Hepatic stellate cell (primary cell): Measurements from ENCODE around the gene SETD4.

ENCODE experiments used
- DNase-seq: peaks from one replicate; pipeline ENCODE4 v3.0.0; 2011; ENCODE audit warnings: low spot score

The SETD4 gene

GRCh38 chr21:36008505-36008904 lies 51.8 kb downstream of the SETD4 start:
- DNase-seq: no peak

DNA sequence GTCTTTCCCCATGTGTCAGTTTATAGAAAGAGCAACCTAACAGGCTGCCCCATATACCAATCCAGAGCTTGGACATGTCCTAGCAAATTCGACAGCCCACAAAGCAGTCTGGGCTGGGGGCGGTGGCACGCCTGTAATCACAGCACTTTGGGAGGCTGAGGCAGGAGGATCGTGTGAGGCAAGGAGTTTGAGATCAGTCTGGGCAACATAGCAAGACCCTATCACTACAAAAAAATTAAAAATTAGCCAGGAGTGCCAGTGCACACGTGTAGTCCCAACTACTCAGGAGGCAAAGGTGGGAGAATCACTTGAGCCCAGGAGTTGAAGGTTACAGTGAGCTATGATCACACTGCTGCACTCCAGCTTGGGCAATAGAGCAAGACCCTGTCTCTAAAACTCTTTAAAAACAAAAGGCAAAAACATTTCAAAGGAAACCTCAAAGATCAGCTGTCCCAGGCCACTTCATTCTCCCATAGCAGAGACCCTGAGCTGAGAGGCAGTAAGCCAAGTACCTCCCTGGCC lies 54.4 kb downstream of the SETD4 start:
- no peak for DNase-seq

DNA sequence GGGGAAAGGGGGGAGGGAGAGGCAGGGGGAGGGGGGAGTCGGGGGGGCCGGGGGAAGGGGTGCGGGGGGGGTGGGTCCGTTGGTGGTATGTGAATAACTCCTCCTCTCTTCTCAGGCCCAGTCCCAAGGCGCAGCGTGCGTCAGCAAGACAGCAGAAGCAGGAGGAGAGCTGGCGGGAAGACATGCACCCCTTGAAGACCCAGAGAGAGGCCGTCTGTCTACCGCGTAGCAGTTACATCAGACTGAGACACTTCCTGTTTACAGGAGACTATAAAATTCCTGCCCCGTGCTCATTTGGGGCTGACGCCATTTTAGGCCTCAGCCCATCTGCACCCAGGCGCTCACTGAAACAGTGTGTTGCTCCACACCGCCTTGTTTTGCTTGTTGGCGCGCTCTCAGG lies 55.3 kb downstream of the SETD4 start:
- no peak for DNase-seq

- DNase-seq: no peak
Measured at GRCh38 chr21:36004441-36004840, 55.9 kb downstream of the SETD4 start.

GRCh38 chr21:36003776-36004175 lies 56.5 kb downstream of the SETD4 start:
- no peak for DNase-seq

DNA sequence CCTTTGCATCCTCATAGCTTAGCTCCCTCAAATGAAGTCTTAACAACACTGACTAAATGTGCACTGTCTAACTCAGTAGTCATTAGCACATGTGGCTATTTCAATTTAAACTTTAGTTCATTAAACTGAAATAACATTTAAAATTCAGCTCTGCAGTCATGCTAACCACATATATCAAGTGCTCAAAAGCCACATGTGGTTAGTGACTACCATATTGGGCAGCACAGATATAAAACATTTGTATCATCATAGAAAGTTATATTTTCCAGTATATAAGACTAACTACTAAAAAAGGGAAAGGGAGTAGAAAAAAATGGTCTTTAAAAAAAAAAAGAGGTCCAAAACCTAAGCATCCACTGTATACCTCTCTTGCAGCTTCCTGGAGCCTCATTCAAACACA lies 64.1 kb downstream of the SETD4 start:
- DNase-seq: no peak

GRCh38 chr21:35995522-35996088 lies 64.7 kb downstream of the SETD4 start:
- no peak for DNase-seq

DNA sequence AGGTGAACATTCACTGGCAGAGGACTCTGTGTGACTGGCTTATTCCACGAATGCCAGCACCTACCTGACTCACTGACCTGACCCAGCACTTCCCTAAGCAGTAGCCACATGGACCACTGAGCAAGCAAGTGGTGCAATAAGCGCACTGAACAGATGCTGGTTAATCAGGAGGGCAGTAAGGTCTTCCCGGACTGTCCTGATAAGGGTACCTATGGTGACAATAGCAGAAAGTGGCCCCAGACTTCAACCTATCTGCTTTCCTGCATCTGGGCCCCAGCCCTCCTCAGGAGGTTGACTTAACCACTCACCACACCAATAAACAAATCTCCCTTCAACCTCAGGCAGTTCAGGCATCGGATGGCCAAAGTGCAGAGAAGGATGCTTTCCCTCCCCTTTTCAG lies 65.7 kb downstream of the SETD4 start:
- no peak for DNase-seq

DNA sequence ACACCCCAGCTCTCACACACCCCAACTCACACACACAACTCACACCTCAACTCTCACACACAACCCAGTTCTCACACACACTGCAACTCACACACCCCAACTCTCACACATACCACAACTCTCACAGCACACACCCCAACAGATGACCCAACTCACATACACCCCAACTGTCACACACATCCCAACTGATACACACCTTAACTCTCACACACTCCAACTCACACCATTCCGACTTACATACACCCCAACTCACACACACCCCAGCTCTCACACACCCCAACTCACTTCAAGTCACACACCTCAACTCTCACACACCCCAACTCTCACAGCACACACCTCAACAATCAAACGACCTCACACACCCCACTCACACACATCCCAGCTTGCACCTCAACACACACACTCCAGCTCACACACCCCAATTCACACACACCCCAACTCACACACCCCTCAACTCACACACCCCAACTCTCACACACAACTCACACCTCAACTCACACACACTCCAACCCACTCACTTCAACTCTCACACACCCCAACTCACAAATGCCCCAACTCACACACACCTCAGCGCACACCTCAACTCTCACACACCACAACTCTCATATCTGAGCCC lies 66.3 kb downstream of the SETD4 start:
- DNase-seq: no peak

GRCh38 chr21:35991131-35991530 lies 69.2 kb downstream of the SETD4 start:
- no peak for DNase-seq

DNA sequence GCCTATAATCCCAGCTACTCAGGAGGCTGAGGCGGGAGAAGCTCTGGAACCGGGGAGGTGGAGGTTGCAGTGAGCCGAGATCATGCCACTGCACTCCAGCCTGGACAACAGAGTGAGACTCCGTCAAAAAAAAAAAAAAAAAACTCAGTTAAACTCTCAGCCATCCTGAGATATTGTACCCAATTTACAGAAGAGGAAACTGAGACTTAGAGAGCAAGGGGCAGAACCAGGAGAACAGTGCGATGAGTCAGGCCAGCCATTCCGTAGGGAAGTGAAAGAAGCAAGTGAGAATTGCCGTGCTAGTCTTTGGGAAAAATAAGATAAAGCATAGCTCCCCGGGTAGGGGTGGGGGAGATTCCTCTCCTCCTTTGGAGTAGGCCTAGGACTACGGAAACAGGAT lies 69.7 kb downstream of the SETD4 start:
- DNase-seq: no peak

DNA sequence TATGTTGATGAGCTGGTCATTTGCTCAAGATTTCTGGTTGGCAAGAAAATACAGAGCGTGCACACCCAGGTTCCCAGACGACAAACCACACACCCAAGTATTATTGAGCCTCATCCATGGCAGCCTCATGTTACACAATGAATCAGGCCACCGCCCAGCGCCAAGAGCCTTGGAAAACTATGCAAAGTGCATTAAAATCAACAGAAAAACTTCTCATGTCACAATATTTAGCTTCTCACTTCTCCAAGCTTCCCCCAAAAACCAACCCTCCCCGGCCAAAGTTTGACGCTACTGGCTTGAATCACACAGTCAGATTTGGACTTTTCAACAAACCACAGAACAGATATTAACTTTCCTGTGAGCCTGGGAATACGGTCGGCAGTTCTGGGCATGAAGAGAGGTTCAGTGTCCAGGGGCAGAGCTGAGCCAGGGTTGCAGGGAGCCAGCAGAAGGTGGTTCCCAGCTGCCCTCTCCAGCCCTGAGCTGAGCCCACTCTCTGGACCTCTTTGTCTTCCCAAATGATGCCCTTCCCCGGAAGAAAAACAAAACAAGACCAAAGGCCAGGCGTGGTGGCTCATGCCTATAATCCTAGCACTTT lies 71.1 kb downstream of the SETD4 start:
- no peak for DNase-seq

DNA sequence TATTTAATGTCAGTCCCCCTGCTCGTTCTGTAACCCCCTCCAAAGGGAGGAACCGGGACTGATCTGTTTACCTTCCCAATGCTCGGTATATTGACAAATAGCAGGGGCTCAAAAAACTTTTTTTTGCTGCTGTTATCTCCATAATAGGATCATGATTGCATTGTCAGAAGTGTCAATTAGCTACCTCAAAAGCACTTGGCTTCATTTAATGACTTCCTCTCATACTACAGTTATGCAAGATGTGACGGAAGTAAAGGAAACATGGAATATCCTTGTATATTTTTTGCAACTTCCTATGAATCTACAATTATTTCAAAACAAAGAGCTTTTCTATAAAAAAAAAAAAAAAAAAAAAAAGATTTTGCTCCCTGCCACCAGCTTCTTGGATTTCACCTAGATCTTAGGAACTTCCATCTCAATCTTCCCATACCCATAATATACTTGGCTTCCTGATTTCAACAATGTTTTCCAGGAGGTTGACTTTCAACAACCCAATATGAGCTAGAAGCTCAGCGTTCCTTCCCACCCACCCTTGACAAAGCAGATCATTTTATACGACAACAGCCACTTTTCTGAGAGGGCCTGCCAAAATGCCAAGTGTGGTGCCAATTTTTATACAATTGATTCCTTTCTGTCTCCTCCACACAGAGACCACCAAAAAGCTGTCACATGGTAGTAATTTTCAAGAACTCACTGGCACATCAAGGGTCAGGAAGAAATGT lies 71.7 kb downstream of the SETD4 start:
- no peak for DNase-seq

DNA sequence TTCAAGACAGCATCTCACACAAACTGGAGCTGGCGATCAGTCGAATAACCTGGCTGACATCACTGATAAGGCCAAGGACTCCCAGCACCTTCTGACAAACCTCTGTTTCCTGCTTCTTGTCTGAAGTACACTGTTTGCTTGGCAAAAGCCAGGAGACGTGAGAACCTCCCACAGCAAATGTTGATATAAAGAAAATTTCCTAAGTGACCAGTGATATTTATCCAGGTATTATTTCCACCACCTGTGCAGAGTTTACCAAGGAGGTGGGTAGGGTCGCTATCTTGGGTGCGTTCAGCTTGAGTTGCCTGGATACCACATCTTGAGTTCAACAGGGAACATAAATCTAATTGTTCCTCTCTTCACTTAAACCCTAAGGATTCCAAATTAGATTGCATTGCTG lies 72.9 kb downstream of the SETD4 start:
- no peak for DNase-seq

DNA sequence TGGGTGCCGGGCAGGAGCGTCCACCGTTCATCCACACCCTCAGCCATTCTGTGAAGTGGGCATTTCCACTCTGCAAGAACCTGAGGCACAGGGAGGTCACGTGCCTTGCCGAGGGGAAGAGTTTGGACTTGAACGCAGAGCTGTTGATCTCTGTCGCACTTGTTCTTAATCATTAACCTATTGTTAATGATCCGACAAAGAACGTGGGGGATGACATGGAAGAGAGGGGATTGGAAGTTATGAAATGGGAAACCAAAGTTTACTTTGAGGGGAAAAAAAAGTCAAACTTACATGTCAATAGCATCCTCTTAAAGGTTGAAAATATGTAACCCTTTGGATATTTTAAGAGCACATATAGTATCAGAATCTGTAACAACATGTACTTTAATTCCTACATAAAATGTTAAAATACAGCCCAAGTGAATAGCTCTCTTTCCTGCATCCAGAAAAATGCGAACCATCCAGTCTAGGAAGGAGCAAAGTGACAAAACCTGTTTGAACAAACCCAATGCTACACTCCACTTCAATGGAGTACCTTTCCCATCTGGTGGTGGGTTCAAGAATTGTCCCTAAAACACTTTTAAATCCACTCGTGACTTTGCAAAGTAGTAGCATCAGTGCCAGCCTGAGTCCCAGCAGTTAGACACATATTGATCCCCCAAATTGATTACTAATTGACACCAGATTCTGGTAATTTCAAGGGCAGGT lies 75.5 kb downstream of the SETD4 start:
- DNase-seq: no peak
